Dermis blood vessel endothelial cell (primary cell): ENCODE results near the gene CCDC102B. TPM values are rescaled to one million over a fixed set of nuclear protein-coding genes. Genes with fewer than 3 reads are reported as not detected.
"Not testable (repeated sequence)": the region's sequence is repeated elsewhere in the genome, so short reads cannot be mapped to it uniquely, and the experiment has no call there.

Experiments used
- DNase-seq: peaks from one replicate; pipeline ENCODE4 v3.0.0; 2010
- total RNA-seq: library from RNA; depleted of rRNA; stranded (reverse); fragments of >200 nt; gene quantifications from 2 replicates; pipeline ENCODE4 v1.2.3, GENCODE V29; 2014

Gene CCDC102B
- total RNA-seq, 1 donor from 2014 or later = 15.1 TPM

- DNase-seq = no peak
Measured at GRCh38 chr18:68830256-68831045, 32.6 kb downstream of the CCDC102B start.

- DNase-seq = no peak
Measured at GRCh38 chr18:68833756-68834155, 35.9 kb downstream of the CCDC102B start.

GRCh38 chr18:68837665-68838451 lies 40.0 kb downstream of the CCDC102B start:
- DNase-seq = no peak

- DNase-seq = no peak
Measured at GRCh38 chr18:68839701-68840100, 41.8 kb downstream of the CCDC102B start.

- peak; percentile 94 for DNase-seq
Measured at GRCh38 chr18:68840554-68841263, 42.8 kb downstream of the CCDC102B start.

GRCh38 chr18:68841301-68841700 lies 43.4 kb downstream of the CCDC102B start:
- DNase-seq = no peak

GRCh38 chr18:68842951-68843350 lies 45.1 kb downstream of the CCDC102B start:
- DNase-seq = no peak

- DNase-seq = no peak
Measured at GRCh38 chr18:68843473-68844089, 45.7 kb downstream of the CCDC102B start.

- peak; percentile 56 for DNase-seq
Measured at GRCh38 chr18:68847219-68847837, 49.4 kb downstream of the CCDC102B start.

- DNase-seq = no peak
Measured at GRCh38 chr18:68848242-68848641, 50.4 kb downstream of the CCDC102B start.

- DNase-seq = no peak
Measured at GRCh38 chr18:68854786-68855391, 57.0 kb downstream of the CCDC102B start.

GRCh38 chr18:68855491-68855890 lies 57.6 kb downstream of the CCDC102B start:
- no peak for DNase-seq

- no peak for DNase-seq
Measured at GRCh38 chr18:68861365-68861764, 63.5 kb downstream of the CCDC102B start.

- DNase-seq = no peak
Measured at GRCh38 chr18:68865021-68865420, 67.1 kb downstream of the CCDC102B start.

GRCh38 chr18:68865503-68865902 lies 67.6 kb downstream of the CCDC102B start:
- no peak for DNase-seq

- no peak for DNase-seq
Measured at GRCh38 chr18:68873003-68873402, 75.1 kb downstream of the CCDC102B start.

GRCh38 chr18:68874361-68874760 lies 76.5 kb downstream of the CCDC102B start:
- no peak for DNase-seq

- not testable (repeated sequence) for DNase-seq
Measured at GRCh38 chr18:68879947-68880346, 82.1 kb downstream of the CCDC102B start.

- no peak for DNase-seq
Measured at GRCh38 chr18:68887410-68887809, 89.5 kb downstream of the CCDC102B start.

- DNase-seq = no peak
Measured at GRCh38 chr18:68893354-68893753, 95.5 kb downstream of the CCDC102B start.

- no peak for DNase-seq
Measured at GRCh38 chr18:68897286-68897685, 99.4 kb downstream of the CCDC102B start.

- no peak for DNase-seq
Measured at GRCh38 chr18:68909579-68909978, 111.7 kb downstream of the CCDC102B start.
